ENCODE data around the gene WBP11.
A peak's percentile ranks its signal among the peaks of the same experiment; 100 is the strongest.
"Not testable (repeated sequence)": the region's sequence is repeated elsewhere in the genome, so short reads cannot be mapped to it uniquely, and the experiment has no call there.

Gene WBP11

DNA sequence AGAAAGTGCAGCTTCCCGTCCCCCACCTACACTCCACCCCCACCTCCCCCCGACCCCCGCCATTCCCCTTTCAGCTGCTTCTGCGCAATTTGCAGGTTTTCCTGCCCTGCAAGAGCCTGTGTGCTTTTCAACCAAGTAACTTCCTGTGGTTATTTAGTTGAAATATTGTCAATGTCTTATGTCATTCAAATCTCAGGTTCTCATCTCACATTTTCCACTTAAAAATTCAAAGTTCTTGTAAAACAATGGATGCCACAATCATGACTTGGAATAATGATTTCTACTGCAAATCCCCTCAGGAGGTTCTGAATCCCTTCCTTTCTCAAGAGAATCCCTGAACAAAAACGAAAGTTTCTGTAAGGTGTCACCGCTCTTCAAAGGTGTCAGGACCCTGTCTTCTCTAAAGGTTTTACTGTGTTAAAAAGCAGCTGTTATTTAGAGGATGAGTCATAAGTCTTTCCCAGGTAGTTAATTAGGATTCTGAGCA is 31.6 kb downstream of the WBP11 start:
- no peak for DNase-seq (ENCODE audit: low read depth)

- DNase-seq (ENCODE audit: low read depth): peak; percentile 79
These were observed 32.5 kb downstream of the WBP11 start for GRCh38 chr12:14770496-14771461.

- peak; percentile 78 for DNase-seq (ENCODE audit: low read depth)
These were observed 33.2 kb downstream of the WBP11 start for GRCh38 chr12:14769969-14770495.

DNA sequence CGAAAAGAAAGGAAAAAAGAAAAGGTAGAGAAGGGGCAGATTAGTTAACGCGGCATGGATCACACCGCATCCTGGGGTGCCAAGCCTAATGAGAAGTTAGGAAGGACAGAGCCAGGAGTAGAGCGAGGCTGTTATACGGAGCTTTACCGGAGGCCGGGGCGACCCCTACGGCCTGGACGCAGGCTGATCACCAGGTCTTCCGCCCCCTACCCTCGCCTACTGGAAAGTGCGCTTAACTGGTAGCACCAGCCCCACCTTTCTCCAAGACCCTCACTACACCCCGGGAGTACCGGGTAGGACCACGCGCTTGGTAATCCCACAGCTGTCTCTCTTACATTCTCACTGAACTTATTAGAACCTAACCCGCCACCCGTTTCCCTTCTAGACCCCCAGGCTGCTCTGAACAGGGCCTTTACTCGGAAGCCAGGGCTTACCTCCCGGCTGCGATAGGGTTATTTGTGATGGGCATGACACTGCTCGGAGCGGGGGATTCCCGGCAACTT is 33.8 kb downstream of the WBP11 start:
- DNase-seq (ENCODE audit: low read depth): peak; percentile 8

GRCh38 chr12:14768823-14769405 is 34.4 kb downstream of the WBP11 start:
- DNase-seq (ENCODE audit: low read depth): peak; percentile 1

DNA sequence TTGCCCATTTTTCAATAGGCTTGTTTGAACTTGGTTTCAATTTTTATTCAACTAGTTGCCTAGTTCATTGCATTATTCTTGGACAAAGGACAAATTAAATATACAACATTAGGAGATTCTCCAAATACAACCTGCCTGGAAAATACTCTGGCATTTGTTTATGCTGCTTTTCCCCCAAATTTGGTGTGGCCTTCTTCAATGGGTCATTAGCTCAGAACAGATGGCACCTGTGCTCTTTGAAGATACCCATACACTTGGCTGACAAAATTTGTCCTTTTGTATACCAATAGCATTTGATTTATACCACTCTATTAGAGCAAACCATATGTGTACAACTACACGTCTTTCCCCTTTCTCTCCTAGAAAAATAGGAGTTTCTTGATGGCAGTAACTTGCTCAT is 35.7 kb downstream of the WBP11 start:
- no peak for DNase-seq (ENCODE audit: low read depth)

GRCh38 chr12:14766649-14767215 is 36.5 kb downstream of the WBP11 start:
- no peak for DNase-seq (ENCODE audit: low read depth)

DNA sequence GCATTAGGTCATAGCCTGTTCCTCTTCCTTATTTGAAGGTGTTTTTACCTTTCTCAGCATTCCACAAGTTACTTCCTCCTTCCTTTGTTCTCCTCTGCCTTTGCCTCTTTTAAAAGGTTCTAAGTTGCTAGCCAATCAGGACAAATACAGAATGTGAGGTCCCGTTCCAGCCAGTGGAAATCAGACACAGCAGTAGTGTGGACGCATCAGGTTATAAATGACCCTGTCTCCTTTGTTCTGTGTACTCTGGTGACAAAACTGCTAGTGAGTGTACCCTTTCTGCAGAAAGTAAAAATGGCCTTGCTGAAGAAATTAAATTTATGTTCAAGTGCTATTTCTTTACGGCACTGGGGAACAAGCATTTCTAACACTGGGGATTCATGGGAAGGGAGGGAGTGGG is 37.3 kb downstream of the WBP11 start:
- DNase-seq (ENCODE audit: low read depth): not testable (repeated sequence)

GRCh38 chr12:14765398-14765797 is 37.9 kb downstream of the WBP11 start:
- DNase-seq (ENCODE audit: low read depth): no peak

GRCh38 chr12:14759711-14760280 is 43.5 kb downstream of the WBP11 start:
- DNase-seq (ENCODE audit: low read depth): not testable (repeated sequence)

GRCh38 chr12:14756334-14757143 is 46.7 kb downstream of the WBP11 start:
- DNase-seq (ENCODE audit: low read depth): no peak

DNA sequence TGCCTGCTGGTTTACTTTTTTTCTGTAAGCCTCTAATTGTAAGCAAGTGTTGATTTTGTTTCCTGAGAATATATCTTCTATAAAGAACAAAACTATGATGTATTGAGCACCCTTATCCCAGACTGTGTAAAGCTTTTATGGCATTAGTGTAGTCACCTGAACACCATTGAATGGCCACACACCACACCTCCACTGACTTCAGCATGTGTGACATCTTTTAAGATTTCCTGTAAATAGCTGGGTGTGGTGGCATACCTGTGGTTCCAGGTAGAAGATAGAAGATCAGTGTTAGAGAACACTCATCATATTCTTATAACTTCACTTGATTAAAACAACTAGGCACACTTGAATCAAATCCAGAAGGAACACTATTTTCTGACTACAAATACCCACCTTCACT is 51.3 kb downstream of the WBP11 start:
- no peak for DNase-seq (ENCODE audit: low read depth)

- no peak for DNase-seq (ENCODE audit: low read depth)
These were observed 60.2 kb downstream of the WBP11 start for GRCh38 chr12:14743061-14743460.

DNA sequence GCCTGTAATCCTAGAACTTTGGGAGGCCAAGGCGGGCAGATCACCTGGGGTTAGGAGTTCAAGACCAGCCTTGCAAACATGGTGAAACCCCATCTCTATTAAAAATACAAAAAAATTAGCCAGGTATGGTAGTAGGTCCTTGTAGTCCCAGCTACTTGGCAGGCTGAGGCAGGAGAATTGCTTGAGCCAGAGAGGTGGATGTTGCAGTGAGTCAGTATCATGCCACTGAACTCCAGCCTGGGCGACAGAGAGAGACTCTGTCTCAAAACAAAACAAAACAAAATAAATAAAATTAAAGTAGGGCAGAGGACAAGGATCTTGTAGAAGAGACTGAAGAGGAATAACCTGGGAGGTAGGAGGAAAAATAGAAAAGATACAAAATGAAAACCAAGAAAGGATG is 61.3 kb downstream of the WBP11 start:
- no peak for DNase-seq (ENCODE audit: low read depth)

DNA sequence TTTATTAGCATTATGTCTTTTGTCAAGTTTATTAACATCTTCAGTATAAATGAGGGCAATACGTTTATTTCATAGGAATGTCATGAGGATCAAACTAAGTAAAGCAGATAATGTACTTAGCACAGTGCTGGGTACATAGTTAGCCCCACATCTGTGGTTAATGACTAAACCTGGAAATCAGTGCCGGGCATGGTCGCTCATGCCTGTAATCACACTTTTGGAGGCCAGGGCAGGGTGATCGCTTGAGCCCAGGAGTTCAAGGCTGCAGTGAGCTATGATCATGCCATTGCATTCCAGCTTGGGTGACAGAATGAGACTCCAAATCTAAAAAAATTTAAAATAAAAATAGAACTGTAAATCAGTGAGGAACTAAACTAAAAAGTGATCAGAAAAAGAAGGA is 62.1 kb downstream of the WBP11 start:
- no peak for DNase-seq (ENCODE audit: low read depth)

DNA sequence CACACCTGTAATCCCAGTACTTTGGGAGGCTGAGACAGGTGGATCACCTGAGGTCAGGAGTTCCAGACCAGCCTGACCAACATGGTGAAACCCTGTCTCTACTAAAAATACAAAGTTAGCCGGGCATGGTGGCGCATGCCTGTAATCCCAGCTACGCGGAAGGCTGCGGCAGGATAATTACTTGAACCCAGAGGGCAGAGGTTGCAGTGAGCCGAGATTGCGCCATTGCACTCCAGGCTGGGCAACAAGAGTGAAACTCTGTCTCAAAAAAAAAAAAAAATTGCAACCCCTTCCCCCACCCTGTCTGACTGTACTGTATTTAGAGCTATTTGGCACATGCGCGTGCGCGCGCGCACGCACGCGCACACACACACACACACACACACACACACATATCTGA is 66.8 kb downstream of the WBP11 start:
- not testable (repeated sequence) for DNase-seq (ENCODE audit: low read depth)

All from stimulated activated CD8-positive, alpha-beta memory T cell treated with anti-CD3 and anti-CD28 coated beads, Interleukin-15, amount 100 ng/mL, for 24 hours (primary cell).